IMR-90 (cell line): ENCODE results near the gene CH25H. TPM values are rescaled to one million over a fixed set of nuclear protein-coding genes. Genes with fewer than 3 reads are reported as not detected.

ENCODE experiments used
- ATAC-seq: fragments of 200-7000 bp; cut with Tn5 transposase; 2 replicates; pipeline ENCODE4 v1.9.1; 2020; ENCODE audit warnings: low read depth, mild to moderate bottlenecking, moderate library complexity
- BruUV-seq: library from RNA; stranded (reverse); fragments of 400-500 nt; replicated peaks from 2 replicates; lab custom pipeline; 2021; lab: Mats Ljungman, UMichigan
- CTCF ChIA-PET: fragments of 300-600 bp; formaldehyde crosslinking; extraction: SDS; loops from one replicate; lab custom pipeline; 2021; ENCODE audit warnings: antibody characterized with exemption; lab: Yijun Ruan, JAX
- POLR2A ChIA-PET: fragments of 300-600 bp; sonication (Branson Sonifier 250); formaldehyde crosslinking; loops from one replicate; lab custom pipeline; 2022; ENCODE audit warnings: antibody characterized with exemption; ENCODE audit not compliant: unreplicated experiment; lab: Charles Lee
- DNase-seq: peaks from one replicate; pipeline ENCODE4 v3.0.0; 2013
- H2AFZ ChIP-seq: replicated peaks from 2 replicates; pipeline ENCODE3; 2013; ENCODE audit warnings: low read length, mild to moderate bottlenecking; ENCODE audit not compliant: poor library complexity
- H2AK5ac ChIP-seq: 2 replicates; pipeline ENCODE4 v1.6.1; 2013; ENCODE audit warnings: low read depth, low read length, inconsistent platforms
- H2AK9ac ChIP-seq: replicated peaks from 2 replicates; pipeline ENCODE3; 2013; ENCODE audit warnings: mild to moderate bottlenecking, low read depth, low read length, moderate library complexity; ENCODE audit not compliant: poor library complexity
- H2BK120ac ChIP-seq: 2 replicates; pipeline ENCODE4 v1.6.1; 2013; ENCODE audit warnings: low read depth, low read length, inconsistent platforms
- H2BK15ac ChIP-seq: 3 replicates; pipeline ENCODE4 v1.6.1; 2013; ENCODE audit warnings: low read depth, low read length, inconsistent platforms
- H2BK20ac ChIP-seq: 2 replicates; pipeline ENCODE4 v1.6.1; 2013; ENCODE audit warnings: low read depth, mild to moderate bottlenecking, inconsistent platforms, low read length, moderate library complexity
- H2BK5ac ChIP-seq: 2 replicates; pipeline ENCODE4 v1.6.1; 2013; ENCODE audit warnings: mild to moderate bottlenecking, low read depth, low read length, inconsistent platforms; ENCODE audit not compliant: poor library complexity, severe bottlenecking
- H3K14ac ChIP-seq: replicated peaks from 2 replicates; pipeline ENCODE4 v1.6.1; 2013; ENCODE audit warnings: low read depth, low read length, inconsistent platforms
- H3K18ac ChIP-seq: 2 replicates; pipeline ENCODE4 v1.6.1; 2013; ENCODE audit warnings: low read depth, low read length, control low read depth
- H3K23ac ChIP-seq: 2 replicates; pipeline ENCODE4 v1.6.1; 2013; ENCODE audit warnings: low read depth, low read length, inconsistent platforms
- H3K27ac ChIP-seq: 2 replicates; pipeline ENCODE4 v1.5.1; 2013; ENCODE audit warnings: mild to moderate bottlenecking, control low read depth, low read length; ENCODE audit not compliant: insufficient read depth
- H3K27me3 ChIP-seq: 2 replicates; pipeline ENCODE4 v1.6.1; 2013; ENCODE audit warnings: low read length; ENCODE audit not compliant: control insufficient read depth, insufficient read depth
- H3K36me3 ChIP-seq: 2 replicates; pipeline ENCODE4 v1.6.1; 2013; ENCODE audit warnings: low read length, mixed read lengths; ENCODE audit not compliant: control insufficient read depth, insufficient read depth
- H3K4ac ChIP-seq: 2 replicates; pipeline ENCODE4 v1.6.1; 2013; ENCODE audit warnings: low read depth, low read length, inconsistent platforms
- H3K4me1 ChIP-seq: 2 replicates; pipeline ENCODE4 v1.6.1; 2013; ENCODE audit warnings: low read length, mixed read lengths; ENCODE audit not compliant: control insufficient read depth, insufficient read depth
- H3K4me2 ChIP-seq: 2 replicates; pipeline ENCODE4 v1.6.1; 2013; ENCODE audit warnings: low read depth, mild to moderate bottlenecking, control low read depth, low read length, moderate library complexity
- H3K4me3 ChIP-seq: 2 replicates; pipeline ENCODE4 v1.5.1; 2013; ENCODE audit warnings: low read depth, mild to moderate bottlenecking, control low read depth, low read length, moderate library complexity; ENCODE audit not compliant: insufficient read depth
- H3K56ac ChIP-seq: 2 replicates; pipeline ENCODE4 v1.6.1; 2013; ENCODE audit warnings: low read length, inconsistent platforms; ENCODE audit not compliant: insufficient read depth; ENCODE audit errors: extremely low read depth
- H3K79me1 ChIP-seq, 2 experiments: 2 replicates each; pipeline ENCODE4 v1.6.1; 2013; ENCODE audit warnings: low read length in 2 of 2, inconsistent platforms in 1 of 2, low read depth in 1 of 2
- H3K9ac ChIP-seq: 2 replicates; pipeline ENCODE4 v1.6.1; 2013; ENCODE audit warnings: low read depth, low read length, control low read depth
- H3K9me1 ChIP-seq: 2 replicates; pipeline ENCODE4 v1.6.1; 2013; ENCODE audit warnings: low read length, inconsistent platforms; ENCODE audit not compliant: insufficient read depth
- H3K9me3 ChIP-seq: 2 replicates; pipeline ENCODE4 v1.6.1; 2013; ENCODE audit warnings: low read length; ENCODE audit not compliant: control insufficient read depth, insufficient read depth
- H4K20me1 ChIP-seq: 2 replicates; pipeline ENCODE4 v1.6.1; 2013; ENCODE audit warnings: low read length, inconsistent platforms; ENCODE audit not compliant: insufficient read depth
- H4K5ac ChIP-seq: 2 replicates; pipeline ENCODE4 v1.6.1; 2013; ENCODE audit warnings: mild to moderate bottlenecking, low read depth, low read length, control low read depth
- H4K8ac ChIP-seq, 2 experiments: 2 replicates each; pipeline ENCODE4 v1.6.1; 2013; ENCODE audit warnings: low read depth in 2 of 2, low read length in 2 of 2, control low read depth in 1 of 2, inconsistent platforms in 1 of 2
- H4K91ac ChIP-seq: 2 replicates; pipeline ENCODE4 v1.6.1; 2013; ENCODE audit warnings: low read depth, low read length, inconsistent platforms; ENCODE audit not compliant: insufficient read depth
- BHLHE40 ChIP-seq: fragments of 150-350 bp; IDR thresholded peaks from 2 replicates; pipeline ENCODE4 v1.6.1; 2016; ENCODE audit warnings: mild to moderate bottlenecking, low read depth, low read length
- CEBPB ChIP-seq: IDR thresholded peaks from 2 replicates; pipeline ENCODE4 v1.6.1; 2012; ENCODE audit warnings: low read depth, low read length, improper control_type of control experiment
- CHD1 ChIP-seq: IDR thresholded peaks from 2 replicates; pipeline ENCODE4 v1.6.1; 2012; ENCODE audit warnings: low read depth, low read length, improper control_type of control experiment
- ELK1 ChIP-seq: fragments of 150-350 bp; IDR thresholded peaks from 2 replicates; pipeline ENCODE4 v1.6.1; 2016; ENCODE audit warnings: low read depth, mild to moderate bottlenecking, low read length, moderate library complexity, borderline replicate concordance
- FOS ChIP-seq: fragments of 150-350 bp; IDR thresholded peaks from 2 replicates; pipeline ENCODE4 v1.6.1; 2016; ENCODE audit warnings: low read depth, low read length
- MAFK ChIP-seq: IDR thresholded peaks from 2 replicates; pipeline ENCODE4 v1.6.1; 2012; ENCODE audit warnings: low read depth, low read length, improper control_type of control experiment
- MAZ ChIP-seq: IDR thresholded peaks from 2 replicates; pipeline ENCODE4 v1.6.1; 2012; ENCODE audit warnings: low read depth, mild to moderate bottlenecking, low read length, improper control_type of control experiment, moderate library complexity, borderline replicate concordance
- MXI1 ChIP-seq: IDR thresholded peaks from 2 replicates; pipeline ENCODE4 v1.6.1; 2012; ENCODE audit warnings: low read depth, mild to moderate bottlenecking, low read length, moderate library complexity, borderline replicate concordance
- NFE2L2 ChIP-seq: fragments of 150-350 bp; IDR thresholded peaks from 2 replicates; pipeline ENCODE4 v1.6.1; 2016; ENCODE audit warnings: low read depth, mild to moderate bottlenecking, low read length
- POLR2A ChIP-seq: IDR thresholded peaks from 2 replicates; pipeline ENCODE4 v1.6.1; 2012; ENCODE audit warnings: mild to moderate bottlenecking, low read depth, low read length
- RAD21 ChIP-seq: IDR thresholded peaks from 2 replicates; pipeline ENCODE4 v1.6.1; 2012; ENCODE audit warnings: low read length, improper control_type of control experiment
- RCOR1 ChIP-seq: IDR thresholded peaks from 2 replicates; pipeline ENCODE4 v1.6.1; 2012; ENCODE audit warnings: mild to moderate bottlenecking, low read length, improper control_type of control experiment; ENCODE audit not compliant: insufficient replicate concordance
- RFX5 ChIP-seq: IDR thresholded peaks from 2 replicates; pipeline ENCODE4 v1.8.0; 2012; ENCODE audit warnings: low read depth, mild to moderate bottlenecking, low read length, moderate library complexity
- SMC3 ChIP-seq: fragments of 150-350 bp; IDR thresholded peaks from 2 replicates; pipeline ENCODE4 v1.6.1; 2016; ENCODE audit warnings: low read depth, mild to moderate bottlenecking, antibody characterized with exemption, low read length, moderate library complexity
- dilution Hi-C: fragments of 300-500 bp; cut with HindIII; formaldehyde crosslinking; loops from one replicate; pipeline ENCODE4 v1.14.3; 2018; ENCODE audit warnings: low sequenced_read_pairs; ENCODE audit not compliant: unreplicated experiment
- in situ Hi-C: fragments of 300-500 bp; cut with MboI; formaldehyde crosslinking; loops from 3 replicates; pipeline ENCODE4 v1.14.3; 2019; ENCODE audit warnings: low sequenced_read_pairs, inconsistent platforms, mixed read lengths
- intact Hi-C: fragments of 100-400 bp; cut with micrococcal nuclease; formaldehyde crosslinking; loops from 2 replicates; pipeline ENCODE4 v1.10.0; 2022
- polyA plus RNA-seq, 3 experiments: library from polyadenylated mRNA; depleted of rRNA; stranded (reverse); fragments of >200 nt; gene quantifications; 2 replicates each; pipeline ENCODE4 v1.2.3, GENCODE V29; 2012; ENCODE audit warnings: low replicate concordance in 1 of 3
- total RNA-seq: library from RNA; depleted of rRNA; stranded (reverse); fragments of >200 nt; gene quantifications from 2 replicates; pipeline ENCODE4 v1.2.3, GENCODE V29; 2012
- TF ChIP-seq, protein P1 (sequence below): fragments of 150-350 bp; IDR thresholded peaks from 2 replicates; pipeline ENCODE4 v1.6.1; 2017; ENCODE audit warnings: mild to moderate bottlenecking, antibody characterized with exemption, low read length, low read depth
- TF ChIP-seq, protein P2 (sequence below): conservative IDR thresholded peaks from 2 replicates; pipeline ENCODE4 v1.5.1; 2012; ENCODE audit warnings: mild to moderate bottlenecking, low read depth, low read length, improper control_type of control experiment

CH25H gene
- total and polyA plus RNA-seq, 2 of the 4 experiments (the other 2 are of a cell fraction) = 0.12 to 0.18 TPM

GRCh38 chr10:89237849-89238248 is 30.7 kb upstream of the CH25H start:
- intact Hi-C loops = no loop called here
- H3K4me3 ChIP-seq = no peak overlapping the region
- CTCF ChIA-PET = no interaction called here
- H3K4me1 ChIP-seq = peaks cover 6% of the 10 kb centered on the region; the same call in 1 of the 2 replicates
- H4K5ac ChIP-seq = no peak overlapping the region
- in situ Hi-C loops = no loop called here
- POLR2A ChIA-PET = no interaction called here
- peaks cover 5% of the 10 kb centered on the region for H3K9me1 ChIP-seq
- no peaks in the 10 kb centered on the region for H3K27me3 ChIP-seq
- H2AK5ac ChIP-seq = no peak overlapping the region
- no peaks in the 10 kb centered on the region for H4K20me1 ChIP-seq
- H2BK5ac ChIP-seq = no peak overlapping the region
- ATAC-seq (no peak), DNase-seq (no peak)
- no peak overlapping the region for H3K27ac ChIP-seq
- no peak overlapping the region for H2BK120ac ChIP-seq
- H4K91ac ChIP-seq = no peak overlapping the region
- no peak overlapping the region for H3K56ac ChIP-seq
- H2BK20ac ChIP-seq = no peak overlapping the region
- H3K14ac ChIP-seq = no peak overlapping the region
- no peaks in the 10 kb centered on the region for H3K79me1 ChIP-seq
- dilution Hi-C loops = no loop called here
- no peak overlapping the region for H3K4ac ChIP-seq
- H2AK9ac ChIP-seq = no peak overlapping the region
- no peaks in the 10 kb centered on the region for H3K9me3 ChIP-seq
- TF ChIP-seq, protein P1, sequence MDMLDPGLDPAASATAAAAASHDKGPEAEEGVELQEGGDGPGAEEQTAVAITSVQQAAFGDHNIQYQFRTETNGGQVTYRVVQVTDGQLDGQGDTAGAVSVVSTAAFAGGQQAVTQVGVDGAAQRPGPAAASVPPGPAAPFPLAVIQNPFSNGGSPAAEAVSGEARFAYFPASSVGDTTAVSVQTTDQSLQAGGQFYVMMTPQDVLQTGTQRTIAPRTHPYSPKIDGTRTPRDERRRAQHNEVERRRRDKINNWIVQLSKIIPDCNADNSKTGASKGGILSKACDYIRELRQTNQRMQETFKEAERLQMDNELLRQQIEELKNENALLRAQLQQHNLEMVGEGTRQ = no peak
- TF ChIP-seq MXI1 (no peak), MAZ (no peak), CHD1 (no peak), ELK1 (no peak), RFX5 (no peak), CEBPB (no peak), POLR2A (no peak), RCOR1 (no peak), RAD21 (no peak), SMC3 (no peak), NFE2L2 (no peak), BHLHE40 (no peak), MAFK (no peak), FOS (no peak)
- TF ChIP-seq, protein P2, sequence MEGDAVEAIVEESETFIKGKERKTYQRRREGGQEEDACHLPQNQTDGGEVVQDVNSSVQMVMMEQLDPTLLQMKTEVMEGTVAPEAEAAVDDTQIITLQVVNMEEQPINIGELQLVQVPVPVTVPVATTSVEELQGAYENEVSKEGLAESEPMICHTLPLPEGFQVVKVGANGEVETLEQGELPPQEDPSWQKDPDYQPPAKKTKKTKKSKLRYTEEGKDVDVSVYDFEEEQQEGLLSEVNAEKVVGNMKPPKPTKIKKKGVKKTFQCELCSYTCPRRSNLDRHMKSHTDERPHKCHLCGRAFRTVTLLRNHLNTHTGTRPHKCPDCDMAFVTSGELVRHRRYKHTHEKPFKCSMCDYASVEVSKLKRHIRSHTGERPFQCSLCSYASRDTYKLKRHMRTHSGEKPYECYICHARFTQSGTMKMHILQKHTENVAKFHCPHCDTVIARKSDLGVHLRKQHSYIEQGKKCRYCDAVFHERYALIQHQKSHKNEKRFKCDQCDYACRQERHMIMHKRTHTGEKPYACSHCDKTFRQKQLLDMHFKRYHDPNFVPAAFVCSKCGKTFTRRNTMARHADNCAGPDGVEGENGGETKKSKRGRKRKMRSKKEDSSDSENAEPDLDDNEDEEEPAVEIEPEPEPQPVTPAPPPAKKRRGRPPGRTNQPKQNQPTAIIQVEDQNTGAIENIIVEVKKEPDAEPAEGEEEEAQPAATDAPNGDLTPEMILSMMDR = no peak
- H4K8ac ChIP-seq = no peak overlapping the region
- no peak overlapping the region for H3K9ac ChIP-seq
- H3K23ac ChIP-seq = no peak overlapping the region
- H3K4me2 ChIP-seq = no peak overlapping the region
- no TSS peak for BruUV-seq
- H2BK15ac ChIP-seq = no peak overlapping the region
- no peak overlapping the region for H2AFZ ChIP-seq
- H3K36me3 ChIP-seq = no peaks in the 10 kb centered on the region
- no peak overlapping the region for H3K18ac ChIP-seq
